ENCODE results near the gene DOK1. TPM values are rescaled to one million over a fixed set of nuclear protein-coding genes. Genes with fewer than 3 reads are reported as not detected.

The DOK1 gene
- total and polyA plus RNA-seq, 2 donors (not counting 1 experiment from before 2014, with no cell fraction given): 29.1 to 41.4 TPM

DNA sequence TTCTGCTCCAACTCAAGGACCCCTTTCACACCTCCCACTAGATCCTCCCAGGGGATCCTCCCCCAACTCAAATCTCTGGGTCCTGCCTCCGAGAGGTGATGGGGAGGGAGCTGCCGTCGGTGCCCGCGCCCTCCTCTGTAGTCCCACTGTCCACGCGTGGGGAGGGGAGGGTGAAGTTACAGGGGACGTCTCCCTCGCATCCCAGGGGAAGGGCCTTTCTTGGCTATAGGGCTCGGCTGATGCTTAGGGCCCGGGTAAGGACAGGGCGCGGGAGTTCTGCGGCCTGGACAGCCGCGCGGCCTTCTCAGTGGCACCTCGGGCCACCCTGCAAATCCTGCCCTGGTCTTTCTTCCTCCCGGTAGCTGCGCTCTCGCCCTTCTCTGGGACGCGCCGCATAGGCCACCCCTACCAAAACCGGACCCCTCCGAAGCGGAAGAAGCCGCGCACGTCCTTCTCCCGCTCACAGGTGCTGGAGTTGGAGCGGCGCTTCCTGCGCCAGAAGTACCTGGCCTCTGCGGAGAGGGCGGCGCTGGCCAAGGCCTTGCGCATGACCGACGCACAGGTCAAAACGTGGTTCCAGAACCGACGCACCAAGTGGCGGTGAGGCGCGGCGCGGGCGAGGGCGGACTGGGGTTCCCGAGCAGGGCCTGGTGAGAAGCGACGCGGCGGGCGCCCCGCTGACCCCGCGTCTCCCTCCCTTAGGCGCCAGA is 39.1 kb upstream of the DOK1 start:
- peaks cover 6% of the 10 kb centered on the region for H4K20me1 ChIP-seq (ENCODE audit: control insufficient read depth, insufficient read depth, low read length, poor library complexity, severe bottlenecking)
- ChIA-PET POLR2A (interaction anchor here (0.9 to 1.7 kb wide), 4 partner anchors 11 to 53 kb away, joined by 3 to 7 read pairs (median 4); partner anchors contain the start of genes AUP1, HTRA2 and LBX2), CTCF (interaction anchor here (1.6 kb wide), 1 partner anchor 72 kb away, joined by 4 read pairs; no protein-coding TSS in a partner anchor)
- peak overlapping the region; percentile 96 for H3K4me2 ChIP-seq (replicated peaks; ENCODE audit: low read depth, low read length, poor library complexity, severe bottlenecking)
- H3K4me1 ChIP-seq (ENCODE audit: control insufficient read depth in 2 of 2, insufficient read depth in 2 of 2, low read length in 2 of 2): peaks cover 36 to 50% of the 10 kb centered on the region in 2 donors
- WGBS (ENCODE audit: insufficient coverage): 5% methylated on average over 60 of the region's 60 CpGs
- TF ChIP-seq, protein P1, sequence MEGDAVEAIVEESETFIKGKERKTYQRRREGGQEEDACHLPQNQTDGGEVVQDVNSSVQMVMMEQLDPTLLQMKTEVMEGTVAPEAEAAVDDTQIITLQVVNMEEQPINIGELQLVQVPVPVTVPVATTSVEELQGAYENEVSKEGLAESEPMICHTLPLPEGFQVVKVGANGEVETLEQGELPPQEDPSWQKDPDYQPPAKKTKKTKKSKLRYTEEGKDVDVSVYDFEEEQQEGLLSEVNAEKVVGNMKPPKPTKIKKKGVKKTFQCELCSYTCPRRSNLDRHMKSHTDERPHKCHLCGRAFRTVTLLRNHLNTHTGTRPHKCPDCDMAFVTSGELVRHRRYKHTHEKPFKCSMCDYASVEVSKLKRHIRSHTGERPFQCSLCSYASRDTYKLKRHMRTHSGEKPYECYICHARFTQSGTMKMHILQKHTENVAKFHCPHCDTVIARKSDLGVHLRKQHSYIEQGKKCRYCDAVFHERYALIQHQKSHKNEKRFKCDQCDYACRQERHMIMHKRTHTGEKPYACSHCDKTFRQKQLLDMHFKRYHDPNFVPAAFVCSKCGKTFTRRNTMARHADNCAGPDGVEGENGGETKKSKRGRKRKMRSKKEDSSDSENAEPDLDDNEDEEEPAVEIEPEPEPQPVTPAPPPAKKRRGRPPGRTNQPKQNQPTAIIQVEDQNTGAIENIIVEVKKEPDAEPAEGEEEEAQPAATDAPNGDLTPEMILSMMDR (IDR thresholded peaks at IDR 0.05): no peak
- TF ChIP-seq EZH2 (IDR thresholded peaks at IDR 0.05; ENCODE audit: borderline replicate concordance, insufficient read depth, low read depth, low read length, poor library complexity, severe bottlenecking): peak; percentile 56
- H3K79me2 ChIP-seq (ENCODE audit: control insufficient read depth, insufficient read depth, low read length): no peaks in the 10 kb centered on the region
- peak; percentile 66 for DNase-seq
- H3K27ac Mint-ChIP-seq: peak overlapping the region; percentile 26
- H3K36me3 ChIP-seq (replicated peaks in 1 of 2; ENCODE audit: control extremely low read depth in 1 of 2, control insufficient read depth in 1 of 2, extremely low read depth in 1 of 2, insufficient read depth in 2 of 2, low read length in 1 of 2): no peaks in the 10 kb centered on the region
- H3K27me3 ChIP-seq (replicated peaks in 1 of 4; ENCODE audit: control extremely low read depth in 1 of 4, control insufficient read depth in 3 of 4, insufficient read depth in 4 of 4, low read length in 3 of 4): peaks cover 2 to 94% (median 69%) of the 10 kb centered on the region in 4 experiments
- no peaks in the 10 kb centered on the region for H3K9me3 Mint-ChIP-seq (ENCODE audit: insufficient read depth)
- H3K4me3 Mint-ChIP-seq: peak overlapping the region; percentile 82
- H3K4me1 Mint-ChIP-seq: peaks cover 28% of the 10 kb centered on the region
- peaks cover 0 to 31% (median 1%) of the 10 kb centered on the region in 3 donors for H3K9me3 ChIP-seq (ENCODE audit: control extremely low read depth in 1 of 3, control insufficient read depth in 2 of 3, insufficient read depth in 1 of 3, low read length in 2 of 3)
- no peak overlapping the region for H3K27ac ChIP-seq (ENCODE audit: low read length in 2 of 2)
- peak; percentile 22 for ATAC-seq (ENCODE audit: low read depth)
- peak overlapping the region; percentile 67 for H3K9ac ChIP-seq (ENCODE audit: low read length)
- intact Hi-C loops (cut with micrococcal nuclease): no loop called here
- peak overlapping the region in 4 of 5 experiments; percentile 15 to 68 (median 54) for H3K4me3 ChIP-seq (ENCODE audit: control extremely low read depth in 1 of 5, extremely low read depth in 1 of 5, insufficient read depth in 1 of 5, low read depth in 2 of 5, low read length in 4 of 5)
- H3K27me3 Mint-ChIP-seq: peaks cover 68% of the 10 kb centered on the region
- H2AFZ ChIP-seq (ENCODE audit: insufficient read depth, low read depth, low read length, poor library complexity, severe bottlenecking): peak overlapping the region; percentile 71
